Cortex of kidney (tissue), 1 donor: ENCODE data around the gene IL33.

Experiments used
- DNase-seq: peaks from one replicate; lab custom pipeline; 2025; lab: John Stamatoyannopoulos, UW

IL33 gene

DNA sequence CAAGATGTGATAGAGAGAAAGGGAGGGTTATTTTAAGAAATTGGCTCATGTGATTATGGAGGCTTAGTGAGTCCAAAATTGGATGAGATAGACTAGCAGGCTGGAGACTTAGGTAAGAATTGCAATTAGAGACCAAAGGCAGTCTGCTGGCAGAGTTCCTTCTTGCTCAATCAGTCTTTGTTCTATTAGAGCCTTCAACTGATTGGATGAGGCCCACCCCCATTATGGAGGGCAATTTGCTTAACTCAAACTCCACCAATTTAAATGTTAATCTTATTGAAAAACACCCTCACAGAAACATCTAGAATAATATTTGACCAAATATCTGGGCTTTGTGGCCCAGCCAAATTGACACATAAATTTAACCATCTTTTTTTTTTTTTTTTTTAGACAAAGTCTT lies 88.6 kb downstream of the IL33 start:
- no peak for DNase-seq

DNA sequence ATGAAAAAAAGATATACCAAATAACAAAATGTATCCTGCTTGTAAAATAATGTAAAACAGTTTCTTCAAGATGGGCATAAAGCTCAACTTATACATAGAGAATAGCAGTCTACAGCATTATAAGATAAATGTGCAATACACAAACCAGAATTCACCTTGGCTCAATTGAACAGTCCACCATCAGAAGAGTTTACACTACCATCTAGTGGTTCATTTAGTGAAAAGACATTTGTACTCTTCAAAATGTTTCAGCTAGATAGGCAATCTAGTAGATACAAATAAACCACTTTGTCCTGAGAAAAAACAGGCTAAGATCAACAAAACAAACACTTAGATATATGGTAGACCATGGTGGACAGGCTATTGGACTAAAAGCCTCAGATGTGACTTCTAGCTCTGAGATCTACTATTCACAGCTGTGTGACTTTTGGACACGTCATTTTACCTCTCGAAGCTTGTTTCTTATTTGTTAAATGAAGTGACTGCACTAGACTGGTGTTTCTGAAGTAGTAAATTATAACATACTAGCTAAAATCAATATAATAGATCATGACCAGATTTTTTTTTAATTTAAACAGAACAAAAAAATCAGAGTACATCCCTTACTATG lies 90.5 kb downstream of the IL33 start:
- DNase-seq, result no peak
